Germinal center (tissue), 1 donor: Measurements from ENCODE around the gene MYL4.
"Not testable (repeated sequence)": the region's sequence is repeated elsewhere in the genome, so short reads cannot be mapped to it uniquely, and the experiment has no call there.

ENCODE experiments used
- DNase-seq: peaks from one replicate; pipeline ENCODE4 v3.0.0; 2012; ENCODE audit warnings: mixed read lengths, low spot score

MYL4 gene

GRCh38 chr17:47221154-47221553 is 12.0 kb downstream of the MYL4 start:
- no peak for DNase-seq

DNA sequence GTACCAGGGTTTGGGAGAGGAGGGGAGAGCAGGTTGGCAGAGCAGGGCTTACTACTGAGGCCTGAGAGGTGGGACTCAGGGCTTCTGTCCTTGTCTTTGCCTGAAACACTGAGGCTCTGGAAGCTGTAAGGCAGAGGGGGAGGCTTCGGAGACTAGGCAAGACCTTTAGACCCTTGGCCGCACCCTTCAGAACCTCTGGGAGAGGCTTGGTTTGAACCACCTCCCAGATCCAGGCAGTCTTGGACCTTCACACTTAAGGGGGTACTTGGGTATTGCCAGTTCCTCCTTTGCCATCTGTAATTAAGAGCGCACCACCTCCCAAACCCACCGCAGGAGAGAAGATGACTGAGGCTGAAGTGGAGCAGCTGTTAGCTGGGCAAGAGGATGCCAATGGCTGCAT is 12.9 kb downstream of the MYL4 start:
- DNase-seq, result no peak

DNA sequence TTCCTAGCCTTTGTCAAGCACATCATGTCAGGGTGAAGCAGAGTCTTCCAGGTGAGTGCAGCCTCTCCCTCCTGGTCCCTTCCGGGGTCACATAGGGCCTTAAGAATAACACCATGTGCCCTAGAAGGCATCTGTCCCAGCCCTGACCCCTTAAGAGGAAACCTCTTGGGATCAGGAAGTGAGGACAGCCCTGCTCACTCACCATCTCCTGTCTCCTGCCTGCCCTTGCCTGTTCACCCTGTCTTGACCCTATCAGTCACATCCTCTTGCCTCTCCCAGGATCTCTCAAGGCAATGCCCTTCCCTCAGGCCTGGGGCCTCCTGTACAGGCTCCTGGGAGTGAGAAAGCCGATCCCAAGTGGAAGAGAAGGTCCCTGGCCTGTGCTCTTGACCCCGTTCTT is 13.9 kb downstream of the MYL4 start:
- DNase-seq, result no peak

GRCh38 chr17:47223460-47223859 is 14.3 kb downstream of the MYL4 start:
- no peak for DNase-seq

- DNase-seq, result not testable (repeated sequence)
Measured at GRCh38 chr17:47224077-47224476, 14.9 kb downstream of the MYL4 start.

DNA sequence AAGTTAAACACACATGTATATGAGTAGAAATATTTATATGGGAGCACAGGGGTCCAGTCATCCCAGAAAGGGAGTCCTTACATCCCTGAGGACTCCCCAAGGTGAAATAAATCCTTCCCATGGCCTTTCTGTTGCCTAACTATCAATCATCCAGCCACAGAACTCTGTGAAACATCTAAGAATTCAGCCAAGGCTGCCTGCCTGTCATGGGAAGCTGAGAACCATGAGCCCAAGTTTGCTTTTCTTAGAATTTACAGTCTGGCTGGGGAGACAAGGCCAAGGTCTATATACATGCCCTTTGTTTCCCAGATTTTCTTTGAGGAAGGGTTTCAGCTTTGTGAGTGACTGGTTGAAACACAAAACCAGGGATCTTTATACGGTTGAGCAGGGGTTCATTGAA is 15.8 kb downstream of the MYL4 start:
- no peak for DNase-seq

DNA sequence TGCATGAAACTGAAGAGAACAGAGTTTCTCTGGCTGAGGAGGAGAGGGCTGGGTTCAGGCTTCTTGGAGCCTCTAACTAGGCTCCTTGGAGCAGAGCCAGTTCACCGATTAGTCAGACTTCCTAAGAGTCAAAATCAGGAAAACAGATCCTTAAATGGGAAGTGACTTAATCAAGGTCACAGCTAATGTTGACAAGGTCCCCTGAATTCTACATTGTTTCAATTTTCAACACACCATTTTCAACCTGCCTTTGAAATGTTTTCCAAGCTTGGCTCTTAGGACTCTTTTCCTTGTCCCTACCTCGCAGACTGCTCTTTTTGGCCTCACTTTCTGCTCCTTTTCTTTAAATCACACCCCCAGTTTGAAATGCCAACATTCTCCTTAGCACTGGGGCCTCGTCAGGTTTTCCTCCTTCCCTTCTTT is 16.3 kb downstream of the MYL4 start:
- DNase-seq, result no peak

DNA sequence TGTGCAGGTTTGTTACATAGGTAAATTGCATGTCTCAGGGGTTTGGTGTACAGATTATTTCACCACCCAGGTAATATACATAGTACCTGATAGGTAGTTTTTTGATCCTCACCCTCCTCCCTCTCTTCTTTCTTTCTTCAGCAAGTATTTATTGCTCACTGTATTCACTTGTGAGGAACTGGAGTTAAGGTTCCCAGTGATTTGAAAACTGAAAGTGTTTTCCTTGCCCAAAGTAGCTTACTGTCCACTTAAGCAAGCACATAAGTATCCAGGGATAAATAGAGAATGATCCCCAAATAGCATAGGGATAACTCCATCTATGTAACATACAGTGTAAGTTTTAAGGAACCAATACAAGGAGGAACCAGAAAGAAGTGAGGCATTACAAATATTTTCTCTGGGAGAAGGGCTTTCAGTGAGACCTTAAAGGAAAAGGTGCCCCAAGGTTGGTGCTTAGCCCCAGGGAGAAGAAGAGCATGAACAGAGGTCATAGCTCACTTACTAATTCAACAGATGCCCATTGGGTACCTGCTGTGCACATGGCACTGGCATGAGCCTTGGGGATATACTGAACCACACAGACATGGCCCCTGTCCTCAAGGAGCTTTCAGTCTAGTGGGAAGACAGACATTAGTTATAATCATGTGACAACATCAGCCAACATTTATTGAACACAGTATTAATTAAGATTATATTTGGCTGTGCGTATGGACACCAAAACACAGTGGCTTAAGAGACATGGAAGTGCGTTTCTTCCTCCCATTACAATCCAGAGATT is 17.0 kb downstream of the MYL4 start:
- DNase-seq, result no peak

GRCh38 chr17:47227862-47228261 is 18.7 kb downstream of the MYL4 start:
- no peak for DNase-seq

DNA sequence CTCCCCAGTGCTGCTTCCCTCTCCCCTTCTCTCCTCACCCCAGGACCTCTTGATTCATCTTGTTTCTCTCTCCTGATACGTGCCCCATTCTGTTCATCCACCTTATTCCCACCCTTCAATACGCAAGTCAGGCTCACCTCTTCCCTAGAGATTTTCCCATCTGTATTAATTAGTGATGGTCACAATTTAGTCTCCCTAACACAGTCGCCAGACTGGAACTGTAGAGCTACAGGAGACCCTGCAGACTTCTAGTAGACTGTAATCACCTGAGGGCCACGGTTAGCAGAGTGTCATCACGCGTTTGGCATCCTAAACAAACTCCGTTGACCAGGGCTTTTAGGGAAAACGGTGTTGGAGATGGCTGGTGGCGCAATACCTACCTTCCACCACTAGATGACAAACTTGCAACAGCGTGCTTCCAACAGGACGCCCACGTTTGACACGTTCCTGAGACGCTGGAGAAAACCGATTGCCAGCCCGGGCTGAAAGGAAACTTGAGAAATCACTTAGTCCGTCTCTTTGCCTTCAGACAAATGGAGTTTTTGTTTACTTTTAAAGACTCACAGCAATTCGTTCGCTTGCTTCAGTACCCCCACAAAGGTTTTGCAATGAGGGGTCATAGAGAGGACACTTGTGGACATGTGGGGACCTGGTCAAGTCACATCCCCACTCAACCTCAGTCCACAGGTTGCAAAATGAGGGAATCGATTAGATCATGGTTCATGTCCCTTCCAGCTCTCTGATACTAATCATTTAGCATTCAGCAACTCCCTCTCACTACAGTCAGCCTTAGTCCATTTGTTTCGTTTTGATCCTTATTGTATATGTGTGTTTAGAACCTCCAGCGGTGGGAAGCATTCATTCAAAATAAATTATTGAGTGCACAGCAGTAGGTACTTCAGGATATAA is 20.6 kb downstream of the MYL4 start:
- DNase-seq, result peak; percentile 83

- DNase-seq, result no peak
Measured at GRCh38 chr17:47230864-47231263, 21.7 kb downstream of the MYL4 start.

GRCh38 chr17:47231334-47231733 is 22.2 kb downstream of the MYL4 start:
- no peak for DNase-seq

- DNase-seq, result no peak
Measured at GRCh38 chr17:47231866-47232265, 22.7 kb downstream of the MYL4 start.

- no peak for DNase-seq
Measured at GRCh38 chr17:47232465-47232864, 23.3 kb downstream of the MYL4 start.

DNA sequence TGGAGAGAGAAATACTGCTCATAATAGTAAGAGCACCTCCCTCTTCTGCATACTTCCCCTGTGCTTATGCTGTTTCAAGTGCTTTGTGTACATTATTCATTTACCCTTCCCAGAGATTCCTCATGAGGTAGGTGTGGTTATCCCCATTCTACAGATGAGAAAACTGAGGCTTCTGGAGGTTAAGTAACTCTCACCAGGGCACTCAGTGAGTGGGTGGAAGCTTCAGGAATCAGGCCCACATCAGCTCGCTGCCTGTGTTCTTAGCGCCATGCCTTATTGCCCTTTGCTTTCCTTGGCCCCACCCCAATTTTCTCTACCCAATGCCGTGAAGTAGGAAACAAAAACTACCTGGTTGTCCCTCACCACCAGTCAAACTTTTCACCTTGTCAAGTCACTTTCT is 26.4 kb downstream of the MYL4 start:
- DNase-seq, result no peak

GRCh38 chr17:47235923-47236322 is 26.8 kb downstream of the MYL4 start:
- no peak for DNase-seq

DNA sequence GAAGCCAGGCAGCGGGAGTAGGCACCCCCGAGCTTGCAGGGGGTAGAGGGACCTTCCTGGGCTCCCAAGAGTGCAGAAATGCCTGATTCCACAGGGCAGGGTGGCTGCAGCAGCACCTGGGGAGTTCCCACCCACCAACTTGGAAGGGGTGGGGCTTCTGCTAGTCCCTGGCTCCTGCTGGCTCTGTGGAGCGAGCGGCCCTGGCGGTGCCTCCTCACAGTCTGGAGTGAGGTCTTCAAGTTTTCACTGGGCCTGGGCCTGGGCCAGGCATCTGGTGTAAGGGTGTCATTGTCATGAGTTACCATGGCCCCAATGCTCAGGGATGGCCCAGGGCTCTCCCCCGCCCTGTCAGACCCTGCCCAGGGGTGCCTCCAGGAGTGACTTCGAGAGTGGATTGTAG is 28.7 kb downstream of the MYL4 start:
- no peak for DNase-seq

- no peak for DNase-seq
Measured at GRCh38 chr17:47238321-47239010, 29.3 kb downstream of the MYL4 start.

DNA sequence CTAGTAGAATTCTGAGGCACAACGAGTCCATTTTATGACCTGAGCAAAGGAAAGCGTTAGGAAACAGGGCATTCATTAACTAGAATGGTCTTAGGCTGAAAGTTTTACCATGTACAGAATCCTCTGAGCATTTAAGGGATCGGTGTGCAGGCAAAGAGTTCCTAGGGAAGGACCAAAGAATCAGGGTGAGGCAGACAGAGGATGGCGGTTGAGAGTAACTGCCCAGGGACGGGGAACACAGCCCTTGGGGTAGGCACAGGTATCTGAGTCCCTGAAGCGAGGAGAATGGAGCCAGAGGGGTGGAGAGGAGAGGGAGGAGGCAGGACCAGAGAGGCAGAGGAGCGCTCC is 30.4 kb downstream of the MYL4 start:
- DNase-seq, result no peak

GRCh38 chr17:47239967-47240651 is 31.0 kb downstream of the MYL4 start:
- DNase-seq, result no peak

- no peak for DNase-seq
Measured at GRCh38 chr17:47240806-47241205, 31.7 kb downstream of the MYL4 start.

DNA sequence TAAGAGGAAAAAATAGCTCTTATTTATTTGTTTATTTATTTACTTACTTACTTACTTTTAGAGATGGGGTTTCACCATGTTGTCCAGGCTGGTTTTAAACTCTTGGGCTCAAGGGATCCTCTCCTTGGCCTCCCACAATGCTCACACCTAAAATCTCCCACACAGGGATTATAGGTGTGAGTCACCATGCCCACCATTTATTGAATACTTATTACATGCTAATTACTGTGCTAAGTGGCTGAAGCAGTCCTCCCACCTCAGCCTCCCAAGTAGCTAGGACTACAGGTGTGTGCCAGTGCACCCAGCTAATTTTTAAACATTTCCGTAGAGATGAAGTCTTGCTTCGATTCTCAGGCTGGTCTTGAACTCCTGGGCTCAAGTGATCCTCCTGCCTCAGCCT is 33.5 kb downstream of the MYL4 start:
- no peak for DNase-seq
